Hepatocyte (in vitro differentiated cells): ENCODE results near the gene TWIST2.

Experiments
- EZH2 ChIP-seq: fragments of 200-600 bp; sonication (generic); IDR thresholded peaks from 2 replicates; pipeline ENCODE4 v1.6.1; 2016; ENCODE audit warnings: antibody characterized with exemption, mild to moderate bottlenecking, borderline replicate concordance
- TF ChIP-seq, protein P1 (sequence below): fragments of 200-600 bp; sonication (generic); IDR thresholded peaks from 2 replicates; pipeline ENCODE4 v1.5.1; 2016; ENCODE audit warnings: antibody characterized with exemption, mild to moderate bottlenecking; ENCODE audit not compliant: poor library complexity

GRCh38 chr2:238872026-238872425 lies 24.1 kb downstream of the TWIST2 start:
- TF ChIP-seq EZH2 = no peak
- TF ChIP-seq, protein P1, sequence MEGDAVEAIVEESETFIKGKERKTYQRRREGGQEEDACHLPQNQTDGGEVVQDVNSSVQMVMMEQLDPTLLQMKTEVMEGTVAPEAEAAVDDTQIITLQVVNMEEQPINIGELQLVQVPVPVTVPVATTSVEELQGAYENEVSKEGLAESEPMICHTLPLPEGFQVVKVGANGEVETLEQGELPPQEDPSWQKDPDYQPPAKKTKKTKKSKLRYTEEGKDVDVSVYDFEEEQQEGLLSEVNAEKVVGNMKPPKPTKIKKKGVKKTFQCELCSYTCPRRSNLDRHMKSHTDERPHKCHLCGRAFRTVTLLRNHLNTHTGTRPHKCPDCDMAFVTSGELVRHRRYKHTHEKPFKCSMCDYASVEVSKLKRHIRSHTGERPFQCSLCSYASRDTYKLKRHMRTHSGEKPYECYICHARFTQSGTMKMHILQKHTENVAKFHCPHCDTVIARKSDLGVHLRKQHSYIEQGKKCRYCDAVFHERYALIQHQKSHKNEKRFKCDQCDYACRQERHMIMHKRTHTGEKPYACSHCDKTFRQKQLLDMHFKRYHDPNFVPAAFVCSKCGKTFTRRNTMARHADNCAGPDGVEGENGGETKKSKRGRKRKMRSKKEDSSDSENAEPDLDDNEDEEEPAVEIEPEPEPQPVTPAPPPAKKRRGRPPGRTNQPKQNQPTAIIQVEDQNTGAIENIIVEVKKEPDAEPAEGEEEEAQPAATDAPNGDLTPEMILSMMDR = no peak
